IMR-90 (cell line): ENCODE data around the gene ASTN2. TPM values are rescaled to one million over a fixed set of nuclear protein-coding genes. Genes with fewer than 3 reads are reported as not detected.

Source experiments
- ATAC-seq: fragments of 200-7000 bp; cut with Tn5 transposase; 2 replicates; pipeline ENCODE4 v1.9.1; 2020; ENCODE audit warnings: low read depth, mild to moderate bottlenecking, moderate library complexity
- BruUV-seq: library from RNA; stranded (reverse); fragments of 400-500 nt; replicated peaks from 2 replicates; lab custom pipeline; 2021; lab: Mats Ljungman, UMichigan
- CTCF ChIA-PET: fragments of 300-600 bp; formaldehyde crosslinking; extraction: SDS; loops from one replicate; lab custom pipeline; 2021; ENCODE audit warnings: antibody characterized with exemption; lab: Yijun Ruan, JAX
- POLR2A ChIA-PET: fragments of 300-600 bp; sonication (Branson Sonifier 250); formaldehyde crosslinking; loops from one replicate; lab custom pipeline; 2022; ENCODE audit warnings: antibody characterized with exemption; ENCODE audit not compliant: unreplicated experiment; lab: Charles Lee
- DNase-seq: peaks from one replicate; pipeline ENCODE4 v3.0.0; 2013
- H2AFZ ChIP-seq: replicated peaks from 2 replicates; pipeline ENCODE3; 2013; ENCODE audit warnings: low read length, mild to moderate bottlenecking; ENCODE audit not compliant: poor library complexity
- H2AK5ac ChIP-seq: 2 replicates; pipeline ENCODE4 v1.6.1; 2013; ENCODE audit warnings: low read depth, low read length, inconsistent platforms
- H2AK9ac ChIP-seq: replicated peaks from 2 replicates; pipeline ENCODE3; 2013; ENCODE audit warnings: mild to moderate bottlenecking, low read depth, low read length, moderate library complexity; ENCODE audit not compliant: poor library complexity
- H2BK120ac ChIP-seq: 2 replicates; pipeline ENCODE4 v1.6.1; 2013; ENCODE audit warnings: low read depth, low read length, inconsistent platforms
- H2BK15ac ChIP-seq: 3 replicates; pipeline ENCODE4 v1.6.1; 2013; ENCODE audit warnings: low read depth, low read length, inconsistent platforms
- H2BK20ac ChIP-seq: 2 replicates; pipeline ENCODE4 v1.6.1; 2013; ENCODE audit warnings: low read depth, mild to moderate bottlenecking, inconsistent platforms, low read length, moderate library complexity
- H2BK5ac ChIP-seq: 2 replicates; pipeline ENCODE4 v1.6.1; 2013; ENCODE audit warnings: mild to moderate bottlenecking, low read depth, low read length, inconsistent platforms; ENCODE audit not compliant: poor library complexity, severe bottlenecking
- H3K14ac ChIP-seq: replicated peaks from 2 replicates; pipeline ENCODE4 v1.6.1; 2013; ENCODE audit warnings: low read depth, low read length, inconsistent platforms
- H3K18ac ChIP-seq: 2 replicates; pipeline ENCODE4 v1.6.1; 2013; ENCODE audit warnings: low read depth, low read length, control low read depth
- H3K23ac ChIP-seq: 2 replicates; pipeline ENCODE4 v1.6.1; 2013; ENCODE audit warnings: low read depth, low read length, inconsistent platforms
- H3K27ac ChIP-seq: 2 replicates; pipeline ENCODE4 v1.5.1; 2013; ENCODE audit warnings: mild to moderate bottlenecking, control low read depth, low read length; ENCODE audit not compliant: insufficient read depth
- H3K27me3 ChIP-seq: 2 replicates; pipeline ENCODE4 v1.6.1; 2013; ENCODE audit warnings: low read length; ENCODE audit not compliant: control insufficient read depth, insufficient read depth
- H3K36me3 ChIP-seq: 2 replicates; pipeline ENCODE4 v1.6.1; 2013; ENCODE audit warnings: low read length, mixed read lengths; ENCODE audit not compliant: control insufficient read depth, insufficient read depth
- H3K4ac ChIP-seq: 2 replicates; pipeline ENCODE4 v1.6.1; 2013; ENCODE audit warnings: low read depth, low read length, inconsistent platforms
- H3K4me1 ChIP-seq: 2 replicates; pipeline ENCODE4 v1.6.1; 2013; ENCODE audit warnings: low read length, mixed read lengths; ENCODE audit not compliant: control insufficient read depth, insufficient read depth
- H3K4me2 ChIP-seq: 2 replicates; pipeline ENCODE4 v1.6.1; 2013; ENCODE audit warnings: low read depth, mild to moderate bottlenecking, control low read depth, low read length, moderate library complexity
- H3K4me3 ChIP-seq: 2 replicates; pipeline ENCODE4 v1.5.1; 2013; ENCODE audit warnings: low read depth, mild to moderate bottlenecking, control low read depth, low read length, moderate library complexity; ENCODE audit not compliant: insufficient read depth
- H3K56ac ChIP-seq: 2 replicates; pipeline ENCODE4 v1.6.1; 2013; ENCODE audit warnings: low read length, inconsistent platforms; ENCODE audit not compliant: insufficient read depth; ENCODE audit errors: extremely low read depth
- H3K79me1 ChIP-seq, 2 experiments: 2 replicates each; pipeline ENCODE4 v1.6.1; 2013; ENCODE audit warnings: low read length in 2 of 2, inconsistent platforms in 1 of 2, low read depth in 1 of 2
- H3K9ac ChIP-seq: 2 replicates; pipeline ENCODE4 v1.6.1; 2013; ENCODE audit warnings: low read depth, low read length, control low read depth
- H3K9me1 ChIP-seq: 2 replicates; pipeline ENCODE4 v1.6.1; 2013; ENCODE audit warnings: low read length, inconsistent platforms; ENCODE audit not compliant: insufficient read depth
- H3K9me3 ChIP-seq: 2 replicates; pipeline ENCODE4 v1.6.1; 2013; ENCODE audit warnings: low read length; ENCODE audit not compliant: control insufficient read depth, insufficient read depth
- H4K20me1 ChIP-seq: 2 replicates; pipeline ENCODE4 v1.6.1; 2013; ENCODE audit warnings: low read length, inconsistent platforms; ENCODE audit not compliant: insufficient read depth
- H4K5ac ChIP-seq: 2 replicates; pipeline ENCODE4 v1.6.1; 2013; ENCODE audit warnings: mild to moderate bottlenecking, low read depth, low read length, control low read depth
- H4K8ac ChIP-seq, 2 experiments: 2 replicates each; pipeline ENCODE4 v1.6.1; 2013; ENCODE audit warnings: low read depth in 2 of 2, low read length in 2 of 2, control low read depth in 1 of 2, inconsistent platforms in 1 of 2
- H4K91ac ChIP-seq: 2 replicates; pipeline ENCODE4 v1.6.1; 2013; ENCODE audit warnings: low read depth, low read length, inconsistent platforms; ENCODE audit not compliant: insufficient read depth
- BHLHE40 ChIP-seq: fragments of 150-350 bp; IDR thresholded peaks from 2 replicates; pipeline ENCODE4 v1.6.1; 2016; ENCODE audit warnings: mild to moderate bottlenecking, low read depth, low read length
- ELK1 ChIP-seq: fragments of 150-350 bp; IDR thresholded peaks from 2 replicates; pipeline ENCODE4 v1.6.1; 2016; ENCODE audit warnings: low read depth, mild to moderate bottlenecking, low read length, moderate library complexity, borderline replicate concordance
- FOS ChIP-seq: fragments of 150-350 bp; IDR thresholded peaks from 2 replicates; pipeline ENCODE4 v1.6.1; 2016; ENCODE audit warnings: low read depth, low read length
- MAFK ChIP-seq: IDR thresholded peaks from 2 replicates; pipeline ENCODE4 v1.6.1; 2012; ENCODE audit warnings: low read depth, low read length, improper control_type of control experiment
- RFX5 ChIP-seq: IDR thresholded peaks from 2 replicates; pipeline ENCODE4 v1.8.0; 2012; ENCODE audit warnings: low read depth, mild to moderate bottlenecking, low read length, moderate library complexity
- WGBS, 2 experiments: methylation state at CpG; one replicate each; pipeline versions ENCODE4 v1.1.5 to v1.1.7; 2013; ENCODE audit warnings: missing lambda C conversion rate in 2 of 2; ENCODE audit not compliant: insufficient read length in 1 of 2; ENCODE audit errors: extremely low coverage in 2 of 2; 5-methylcytosine and 5-hydroxymethylcytosine counted together
- dilution Hi-C: fragments of 300-500 bp; cut with HindIII; formaldehyde crosslinking; loops from one replicate; pipeline ENCODE4 v1.14.3; 2018; ENCODE audit warnings: low sequenced_read_pairs; ENCODE audit not compliant: unreplicated experiment
- in situ Hi-C: fragments of 300-500 bp; cut with MboI; formaldehyde crosslinking; loops from 3 replicates; pipeline ENCODE4 v1.14.3; 2019; ENCODE audit warnings: low sequenced_read_pairs, inconsistent platforms, mixed read lengths
- intact Hi-C: fragments of 100-400 bp; cut with micrococcal nuclease; formaldehyde crosslinking; loops from 2 replicates; pipeline ENCODE4 v1.10.0; 2022
- polyA plus RNA-seq, 3 experiments: library from polyadenylated mRNA; depleted of rRNA; stranded (reverse); fragments of >200 nt; gene quantifications; 2 replicates each; pipeline ENCODE4 v1.2.3, GENCODE V29; 2012; ENCODE audit warnings: low replicate concordance in 1 of 3
- total RNA-seq: library from RNA; depleted of rRNA; stranded (reverse); fragments of >200 nt; gene quantifications from 2 replicates; pipeline ENCODE4 v1.2.3, GENCODE V29; 2012

The ASTN2 gene
- total and polyA plus RNA-seq, 2 of the 4 experiments (the other 2 are of a cell fraction): 3.8 to 6.8 TPM

- ChIA-PET CTCF (no interaction called here), POLR2A (no interaction called here)
- no peaks in the 10 kb centered on the region for H3K27me3 ChIP-seq
- TF ChIP-seq BHLHE40 (no peak), MAFK (no peak), FOS (no peak), ELK1 (no peak), RFX5 (no peak)
- no peak overlapping the region for H3K4me2 ChIP-seq
- H2AK9ac ChIP-seq: no peak overlapping the region
- H2AFZ ChIP-seq: no peak overlapping the region
- no peak overlapping the region for H2BK20ac ChIP-seq
- H3K4me3 ChIP-seq: no peak overlapping the region
- no peaks in the 10 kb centered on the region for H3K36me3 ChIP-seq
- no peak overlapping the region for H3K27ac ChIP-seq
- H3K9me1 ChIP-seq: no peaks in the 10 kb centered on the region
- no peak overlapping the region for H4K8ac ChIP-seq
- no peak overlapping the region for H2BK15ac ChIP-seq
- peaks cover 2% of the 10 kb centered on the region; the same call in 1 of the 2 replicates for H3K9me3 ChIP-seq
- in situ Hi-C loops: no loop called here
- H3K23ac ChIP-seq: no peak overlapping the region
- H4K20me1 ChIP-seq: no peaks in the 10 kb centered on the region
- H2BK120ac ChIP-seq: no peak overlapping the region
- H3K4me1 ChIP-seq: no peaks in the 10 kb centered on the region
- H3K18ac ChIP-seq: no peak overlapping the region
- no peak overlapping the region for H4K5ac ChIP-seq
- H3K14ac ChIP-seq: no peak overlapping the region
- no peak overlapping the region for H4K91ac ChIP-seq
- H3K9ac ChIP-seq: no peak overlapping the region
- H3K4ac ChIP-seq: no peak overlapping the region
- H3K56ac ChIP-seq: no peak overlapping the region
- BruUV-seq: no TSS peak
- ATAC-seq: no peak
- WGBS, 2 experiments: no CpG with 5 or more reads among the region's 3 CpGs
- dilution Hi-C loops: no loop called here
- H2AK5ac ChIP-seq: no peak overlapping the region
- DNase-seq: no peak
- H2BK5ac ChIP-seq: no peak overlapping the region
- intact Hi-C loops: no loop called here
- no peaks in the 10 kb centered on the region for H3K79me1 ChIP-seq
These were observed 138.4 kb downstream of the ASTN2 start for GRCh38 chr9:117276444-117276843.
